GM19395 (cell line): ENCODE measurements around the gene ITGA1.
"Not testable (repeated sequence)": the region's sequence is repeated elsewhere in the genome, so short reads cannot be mapped to it uniquely, and the experiment has no call there.

ENCODE experiments used
- ATAC-seq: cut with Tn5 transposase; IDR thresholded peaks from one replicate; pipeline ENCODE4 v1.9.1; 2021; ENCODE audit warnings: mild to moderate bottlenecking, moderate library complexity; ENCODE audit not compliant: unreplicated experiment

The ITGA1 gene

GRCh38 chr5:52945040-52945439, 157.3 kb downstream of the ITGA1 start:
- no peak for ATAC-seq

- no peak for ATAC-seq
These were observed 159.5 kb downstream of the ITGA1 start for GRCh38 chr5:52947208-52947607.

- no peak for ATAC-seq
These were observed 160.1 kb downstream of the ITGA1 start for GRCh38 chr5:52947851-52948250.

GRCh38 chr5:52948418-52949076, 160.8 kb downstream of the ITGA1 start:
- ATAC-seq, result peak; percentile 100

- no peak for ATAC-seq
These were observed 163.0 kb downstream of the ITGA1 start for GRCh38 chr5:52950686-52951085.

- no peak for ATAC-seq
These were observed 164.8 kb downstream of the ITGA1 start for GRCh38 chr5:52952483-52952882.

DNA sequence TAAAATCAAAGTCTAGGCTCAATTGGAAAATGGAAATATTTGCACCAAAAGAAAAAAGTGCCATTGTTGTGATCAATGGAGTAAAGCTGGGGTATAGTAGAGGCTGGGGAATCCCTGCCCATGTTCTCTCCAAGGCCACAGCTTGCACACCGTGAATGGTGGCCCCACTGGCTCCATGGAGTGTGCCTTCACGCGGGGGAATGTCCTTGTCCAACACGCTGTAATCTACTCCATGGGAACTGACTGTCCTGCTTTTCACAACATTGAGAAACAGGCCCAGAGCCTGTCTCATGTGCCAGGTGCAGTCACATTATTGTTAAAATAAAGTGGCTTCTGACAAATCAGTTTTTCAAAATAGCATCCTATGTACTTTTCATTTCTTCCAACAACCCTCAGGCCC, 168.3 kb downstream of the ITGA1 start:
- no peak for ATAC-seq

DNA sequence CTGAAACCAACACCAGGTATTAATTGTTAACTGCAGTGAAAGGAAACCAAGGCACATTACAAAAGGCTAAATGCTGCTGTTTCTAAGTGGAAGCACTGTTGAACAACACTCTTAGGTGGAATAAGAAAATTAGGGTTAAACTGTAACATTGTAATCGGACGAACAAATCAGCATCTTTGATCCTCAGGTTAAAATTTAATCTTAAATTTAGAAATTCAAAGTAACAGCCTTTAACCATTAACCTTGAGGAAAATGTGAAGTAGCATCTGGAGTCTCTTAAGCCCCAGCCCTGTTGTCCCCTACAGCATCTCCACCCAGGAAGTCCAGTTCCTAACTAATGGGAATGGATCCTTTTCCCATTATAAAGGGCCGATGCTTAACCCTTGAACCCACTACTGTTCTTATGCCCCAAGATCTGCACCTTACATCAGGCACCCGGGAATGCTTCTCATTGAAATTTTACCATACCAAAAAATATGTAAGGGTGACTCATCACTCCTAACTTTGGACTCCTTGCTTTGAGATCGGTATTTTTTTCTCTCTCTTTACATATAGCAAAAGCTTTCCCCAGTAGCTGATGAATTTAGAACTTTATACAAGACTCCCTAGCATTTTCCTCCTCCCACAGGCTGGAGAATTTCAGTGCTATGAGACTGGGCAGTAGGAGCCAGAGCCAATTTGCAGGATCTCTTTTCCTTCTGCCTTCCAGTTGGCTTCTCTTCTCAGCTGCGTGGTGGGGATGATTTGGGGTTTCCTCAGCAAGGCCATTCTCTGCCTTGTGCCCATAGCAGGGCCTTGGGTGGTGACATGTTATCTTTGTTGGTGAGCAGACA, 169.4 kb downstream of the ITGA1 start:
- peak; percentile 88 for ATAC-seq

- ATAC-seq, result no peak
These were observed 173.6 kb downstream of the ITGA1 start for GRCh38 chr5:52961274-52961681.

GRCh38 chr5:52963636-52964035, 175.9 kb downstream of the ITGA1 start:
- ATAC-seq, result no peak

DNA sequence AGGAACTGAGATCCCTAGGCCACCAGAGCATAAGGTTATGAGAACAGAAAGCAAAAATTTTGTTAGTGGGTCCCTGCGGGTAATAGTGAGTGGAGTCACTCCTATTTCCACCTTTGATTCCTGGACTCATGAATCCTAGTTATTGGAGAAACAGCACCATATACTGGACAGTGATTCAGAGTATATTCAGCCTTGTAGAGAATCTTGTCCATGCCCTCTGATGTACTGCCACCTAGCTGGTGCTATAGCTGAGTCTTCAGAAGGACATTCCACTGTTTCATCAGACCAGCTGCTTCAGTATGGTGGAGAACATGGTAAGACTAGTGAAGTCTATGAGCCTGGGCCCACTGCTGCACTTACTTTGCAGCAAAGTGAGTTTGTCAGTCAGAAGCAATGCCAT, 176.4 kb downstream of the ITGA1 start:
- ATAC-seq, result no peak

GRCh38 chr5:52976157-52976556, 188.4 kb downstream of the ITGA1 start:
- not testable (repeated sequence) for ATAC-seq

- no peak for ATAC-seq
These were observed 189.7 kb downstream of the ITGA1 start for GRCh38 chr5:52977264-52977897.

DNA sequence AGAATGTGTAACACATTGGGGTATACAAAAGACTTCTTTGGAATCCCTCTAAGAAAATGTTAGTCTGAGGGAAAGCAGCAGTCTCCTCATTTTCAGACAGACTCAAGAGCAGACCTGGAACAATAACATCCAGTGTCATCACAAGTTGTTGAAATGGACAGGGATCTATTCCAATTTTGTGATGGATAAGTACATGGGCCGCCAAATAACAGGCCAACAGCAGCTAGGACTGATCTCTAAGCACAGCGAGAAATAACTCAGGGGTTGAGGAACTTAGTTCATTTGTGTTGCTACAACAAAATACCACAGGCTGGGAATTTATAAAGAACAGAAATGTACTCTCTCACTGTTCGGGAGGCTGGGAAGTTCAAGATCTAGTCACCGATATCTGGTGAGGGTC, 193.8 kb downstream of the ITGA1 start:
- ATAC-seq, result no peak

DNA sequence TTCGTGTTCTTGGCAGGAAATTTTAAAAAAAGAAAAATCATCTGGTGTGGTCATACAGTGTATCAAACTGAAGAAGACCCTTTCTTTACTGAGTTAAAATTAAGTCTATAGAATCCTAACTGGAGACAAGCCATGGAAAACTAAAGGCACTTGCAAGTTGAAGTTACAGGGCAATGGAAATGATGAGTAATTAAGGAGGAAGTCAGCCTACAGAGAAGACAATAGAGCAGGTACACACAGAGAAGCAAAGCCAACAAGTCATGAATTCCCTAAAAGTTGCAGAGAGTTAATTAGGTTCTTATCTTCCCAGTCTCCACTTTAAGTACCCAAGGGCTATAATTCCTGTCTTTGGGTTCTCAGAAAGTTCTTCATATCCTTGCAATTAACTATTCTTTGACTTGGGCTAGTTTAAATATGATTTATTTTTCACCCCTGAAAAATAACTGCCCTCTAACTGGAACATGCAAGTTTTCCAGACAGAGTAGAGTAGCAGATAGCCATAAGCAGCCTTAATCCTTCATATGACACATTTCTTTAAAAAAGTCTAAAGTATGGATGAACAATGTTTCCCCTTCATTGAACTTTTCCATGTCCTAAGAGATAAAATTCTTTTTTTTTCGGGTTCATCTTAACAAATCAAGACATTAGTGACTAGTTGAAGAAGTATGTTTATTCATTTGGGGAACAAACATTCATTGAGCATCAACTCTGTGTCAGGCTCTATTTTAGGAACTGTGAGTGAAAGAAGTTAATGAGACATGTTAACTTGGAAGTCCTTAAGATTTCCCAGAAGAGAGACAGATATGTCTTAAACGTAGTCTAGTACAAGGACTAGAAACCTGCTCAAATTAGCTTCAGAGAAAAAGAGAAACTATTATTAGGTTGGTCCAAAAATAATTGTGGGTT, 196.3 kb downstream of the ITGA1 start:
- ATAC-seq, result no peak

GRCh38 chr5:52985306-52985705, 197.6 kb downstream of the ITGA1 start:
- ATAC-seq, result no peak

- no peak for ATAC-seq
These were observed 200.1 kb downstream of the ITGA1 start for GRCh38 chr5:52987711-52988331.

DNA sequence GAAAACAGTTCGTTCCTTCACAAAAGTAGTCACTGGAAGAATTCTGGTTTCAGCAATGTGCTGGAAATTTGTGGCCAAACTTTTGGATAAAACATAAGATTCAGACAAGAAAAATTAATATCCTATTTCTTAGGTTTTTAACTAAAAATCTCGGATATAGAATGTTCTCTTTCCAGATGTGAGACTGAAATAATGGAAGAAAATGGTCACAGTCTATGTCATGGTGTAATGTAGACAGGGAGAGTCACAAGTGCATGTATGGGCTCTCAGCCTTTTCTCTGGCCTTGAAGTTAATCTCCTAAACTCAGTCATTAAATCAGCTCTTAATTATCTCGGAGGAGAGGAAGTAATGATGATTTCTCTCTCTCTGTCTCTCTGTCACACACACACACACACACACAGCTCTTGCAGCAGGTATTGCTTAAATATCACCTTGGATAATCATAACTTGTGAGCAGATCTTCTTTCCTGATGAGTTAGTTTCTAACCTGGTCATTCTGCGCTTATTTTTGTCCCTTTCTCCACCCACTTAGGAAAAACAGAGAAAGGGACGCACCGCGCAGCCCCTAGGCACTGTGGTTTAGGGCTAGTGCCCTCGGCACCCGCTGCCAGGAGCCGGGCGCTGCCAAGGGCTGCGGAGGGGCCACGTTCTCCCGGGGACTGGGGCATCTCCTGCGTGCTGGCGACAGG, 200.8 kb downstream of the ITGA1 start:
- no peak for ATAC-seq

GRCh38 chr5:52989025-52989780, 201.5 kb downstream of the ITGA1 start, which contains the start of gene ITGA2:
Gene ITGA2, plus strand, starts transcription at chr5:52989352. Its CDS starts 117 bp downstream, at chr5:52989469.
- ATAC-seq, result peak; percentile 73
